GM12878 (cell line): Measurements from ENCODE around the gene NRG4.

ENCODE experiments used
- HDGF ChIP-seq: fragments of 450-650 bp; IDR thresholded peaks from 2 replicates; pipeline ENCODE4 v1.6.1; 2016; ENCODE audit warnings: antibody characterized with exemption
- KDM1A ChIP-seq: fragments of 200-600 bp; sonication (generic); IDR thresholded peaks from 2 replicates; pipeline ENCODE4 v1.6.1; 2016; ENCODE audit warnings: borderline replicate concordance
- LARP7 ChIP-seq: fragments of 450-650 bp; IDR thresholded peaks from 2 replicates; pipeline ENCODE4 v1.6.1; 2017; ENCODE audit warnings: mild to moderate bottlenecking
- POLR2A ChIP-seq: IDR thresholded peaks from 2 replicates; pipeline ENCODE4 v1.6.1; 2011; ENCODE audit warnings: low read depth, mild to moderate bottlenecking, low read length
- RELA ChIP-seq: fragments of 450-650 bp; IDR thresholded peaks from 2 replicates; pipeline ENCODE4 v1.8.0; 2014; ENCODE audit warnings: borderline replicate concordance; ENCODE audit not compliant: partially characterized antibody
- TF ChIP-seq, protein P1 (sequence below): IDR thresholded peaks from 2 replicates; pipeline ENCODE4 v1.6.1; 2012; ENCODE audit warnings: mild to moderate bottlenecking, low read depth, low read length

- no peak for TF ChIP-seq POLR2A
- TF ChIP-seq, protein P1, sequence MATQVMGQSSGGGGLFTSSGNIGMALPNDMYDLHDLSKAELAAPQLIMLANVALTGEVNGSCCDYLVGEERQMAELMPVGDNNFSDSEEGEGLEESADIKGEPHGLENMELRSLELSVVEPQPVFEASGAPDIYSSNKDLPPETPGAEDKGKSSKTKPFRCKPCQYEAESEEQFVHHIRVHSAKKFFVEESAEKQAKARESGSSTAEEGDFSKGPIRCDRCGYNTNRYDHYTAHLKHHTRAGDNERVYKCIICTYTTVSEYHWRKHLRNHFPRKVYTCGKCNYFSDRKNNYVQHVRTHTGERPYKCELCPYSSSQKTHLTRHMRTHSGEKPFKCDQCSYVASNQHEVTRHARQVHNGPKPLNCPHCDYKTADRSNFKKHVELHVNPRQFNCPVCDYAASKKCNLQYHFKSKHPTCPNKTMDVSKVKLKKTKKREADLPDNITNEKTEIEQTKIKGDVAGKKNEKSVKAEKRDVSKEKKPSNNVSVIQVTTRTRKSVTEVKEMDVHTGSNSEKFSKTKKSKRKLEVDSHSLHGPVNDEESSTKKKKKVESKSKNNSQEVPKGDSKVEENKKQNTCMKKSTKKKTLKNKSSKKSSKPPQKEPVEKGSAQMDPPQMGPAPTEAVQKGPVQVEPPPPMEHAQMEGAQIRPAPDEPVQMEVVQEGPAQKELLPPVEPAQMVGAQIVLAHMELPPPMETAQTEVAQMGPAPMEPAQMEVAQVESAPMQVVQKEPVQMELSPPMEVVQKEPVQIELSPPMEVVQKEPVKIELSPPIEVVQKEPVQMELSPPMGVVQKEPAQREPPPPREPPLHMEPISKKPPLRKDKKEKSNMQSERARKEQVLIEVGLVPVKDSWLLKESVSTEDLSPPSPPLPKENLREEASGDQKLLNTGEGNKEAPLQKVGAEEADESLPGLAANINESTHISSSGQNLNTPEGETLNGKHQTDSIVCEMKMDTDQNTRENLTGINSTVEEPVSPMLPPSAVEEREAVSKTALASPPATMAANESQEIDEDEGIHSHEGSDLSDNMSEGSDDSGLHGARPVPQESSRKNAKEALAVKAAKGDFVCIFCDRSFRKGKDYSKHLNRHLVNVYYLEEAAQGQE: no peak
- TF ChIP-seq HDGF: no peak
- TF ChIP-seq RELA: peak; percentile 62
- TF ChIP-seq KDM1A: no peak
- TF ChIP-seq LARP7: no peak
Observed at GRCh38 chr15:76060118-76060989, 48.1 kb upstream of the NRG4 start.
